BLaER1 (cell line): ENCODE measurements around the gene LAMTOR5.
"Not testable (repeated sequence)": the region's sequence is repeated elsewhere in the genome, so short reads cannot be mapped to it uniquely, and the experiment has no call there.

ENCODE experiments used
- H3K27ac ChIP-seq: shearing (Covaris generic); formaldehyde crosslinking; 2 replicates; pipeline ENCODE4 v1.8.1; 2022
- H3K27me3 ChIP-seq: shearing (Covaris generic); formaldehyde crosslinking; 2 replicates; pipeline ENCODE4 v1.8.1; 2022
- H3K36me3 ChIP-seq: shearing (Covaris generic); formaldehyde crosslinking; 2 replicates; pipeline ENCODE4 v1.8.1; 2022
- H3K4me1 ChIP-seq: shearing (Covaris generic); formaldehyde crosslinking; 2 replicates; pipeline ENCODE4 v1.8.1; 2022
- H3K4me2 ChIP-seq: shearing (Covaris generic); formaldehyde crosslinking; 2 replicates; pipeline ENCODE4 v1.8.1; 2022
- H3K4me3 ChIP-seq: shearing (Covaris generic); formaldehyde crosslinking; 2 replicates; pipeline ENCODE4 v1.8.1; 2022
- H3K9ac ChIP-seq: shearing (Covaris generic); formaldehyde crosslinking; 2 replicates; pipeline ENCODE4 v1.8.1; 2022
- H3K9me3 ChIP-seq: shearing (Covaris generic); formaldehyde crosslinking; 2 replicates; pipeline ENCODE4 v1.8.1; 2022
- H4K20me1 ChIP-seq: shearing (Covaris generic); formaldehyde crosslinking; 2 replicates; pipeline ENCODE4 v1.8.1; 2022
- Cebpa-rat ChIP-seq: shearing (Covaris generic); IDR thresholded peaks from 2 replicates; pipeline ENCODE4 v1.8.1; 2022

Gene LAMTOR5

GRCh38 chr1:110412576-110412975 is 5.1 kb upstream of the LAMTOR5 start:
- no peaks in the 10 kb centered on the region for H3K9me3 ChIP-seq
- H3K4me1 ChIP-seq: peaks cover 12% of the 10 kb centered on the region
- no peak for TF ChIP-seq Cebpa-rat
- H3K4me3 ChIP-seq: no peak overlapping the region
- H3K36me3 ChIP-seq: no peaks in the 10 kb centered on the region
- 0 out of 2 replicates have a peak overlapping the region, but pooled peaks have one; percentile 20 for H3K9ac ChIP-seq
- H3K4me2 ChIP-seq: no peak overlapping the region
- H4K20me1 ChIP-seq: no peaks in the 10 kb centered on the region
- H3K27ac ChIP-seq: no peak overlapping the region
- H3K27me3 ChIP-seq: no peaks in the 10 kb centered on the region

- no peak for TF ChIP-seq Cebpa-rat
- Histone ChIP-seq H3K27ac (no peak overlapping the region), H3K27me3 (no peaks in the 10 kb centered on the region)
These were observed 3.8 kb upstream of the LAMTOR5 start for GRCh38 chr1:110411173-110411735.

GRCh38 chr1:110409316-110409715 is 1.8 kb upstream of the LAMTOR5 start:
- Histone ChIP-seq H3K27ac (no peak overlapping the region), H3K9me3 (no peaks in the 10 kb centered on the region), H3K36me3 (peaks cover 19% of the 10 kb centered on the region), H3K4me3 (no peak overlapping the region), H3K4me2 (no peak overlapping the region), H3K4me1 (peaks cover 21% of the 10 kb centered on the region), H4K20me1 (no peaks in the 10 kb centered on the region), H3K27me3 (no peaks in the 10 kb centered on the region), H3K9ac (no peak overlapping the region)
- TF ChIP-seq Cebpa-rat: no peak

More at GRCh38 chr1:110411173-110411735, 3.8 kb upstream of the LAMTOR5 start:
- no peak overlapping the region for H3K4me3 ChIP-seq
- no peaks in the 10 kb centered on the region for H3K9me3 ChIP-seq
- H3K9ac ChIP-seq: 0 out of 2 replicates have a peak overlapping the region, but pooled peaks have one; percentile 20
- H3K36me3 ChIP-seq: no peaks in the 10 kb centered on the region
- H3K4me2 ChIP-seq: no peak overlapping the region
- peaks cover 16% of the 10 kb centered on the region for H3K4me1 ChIP-seq
- H4K20me1 ChIP-seq: no peaks in the 10 kb centered on the region

- no peaks in the 10 kb centered on the region for H4K20me1 ChIP-seq
- TF ChIP-seq Cebpa-rat: no peak
- peaks cover 21% of the 10 kb centered on the region for H3K4me1 ChIP-seq
- no peak overlapping the region for H3K27ac ChIP-seq
- H3K9me3 ChIP-seq: no peaks in the 10 kb centered on the region
- peak overlapping the region; percentile 93; the same call in 1 of the 2 replicates for H3K9ac ChIP-seq
- peak overlapping the region; percentile 86 for H3K4me3 ChIP-seq
- H3K36me3 ChIP-seq: peaks cover 27% of the 10 kb centered on the region
- H3K4me2 ChIP-seq: peak overlapping the region; percentile 91
- no peaks in the 10 kb centered on the region for H3K27me3 ChIP-seq
These were observed 994 bp upstream of the LAMTOR5 start for GRCh38 chr1:110408488-110408887.

- H3K27ac ChIP-seq: 0 out of 2 replicates have a peak overlapping the region, but pooled peaks have one; percentile 84
These were observed 1.1 kb downstream of the LAMTOR5 start for GRCh38 chr1:110406407-110406806.

GRCh38 chr1:110404401-110404800 is 3.1 kb downstream of the LAMTOR5 start:
- H3K27me3 ChIP-seq: no peaks in the 10 kb centered on the region
- peaks cover 21% of the 10 kb centered on the region for H3K4me1 ChIP-seq
- no peaks in the 10 kb centered on the region for H3K9me3 ChIP-seq
- peaks cover 68% of the 10 kb centered on the region for H3K36me3 ChIP-seq
- no peak overlapping the region for H3K4me3 ChIP-seq
- no peak overlapping the region for H3K9ac ChIP-seq
- TF ChIP-seq Cebpa-rat: no peak
- H4K20me1 ChIP-seq: no peaks in the 10 kb centered on the region
- no peak overlapping the region for H3K27ac ChIP-seq
- no peak overlapping the region for H3K4me2 ChIP-seq

More at GRCh38 chr1:110406407-110406806, 1.1 kb downstream of the LAMTOR5 start:
- Histone ChIP-seq H3K4me1 (peaks cover 21% of the 10 kb centered on the region), H3K9ac (peak overlapping the region; percentile 93), H3K36me3 (peaks cover 48% of the 10 kb centered on the region), H3K4me3 (peak overlapping the region; percentile 86), H3K4me2 (peak overlapping the region; percentile 71)
- not testable (repeated sequence) for H3K9me3 ChIP-seq, H3K27me3 ChIP-seq, H4K20me1 ChIP-seq

- Histone ChIP-seq H3K27ac (no peak overlapping the region), H3K4me2 (no peak overlapping the region), H3K36me3 (peaks cover 74% of the 10 kb centered on the region), H3K4me1 (peaks cover 19% of the 10 kb centered on the region), H4K20me1 (no peaks in the 10 kb centered on the region), H3K27me3 (no peaks in the 10 kb centered on the region), H3K9ac (no peak overlapping the region), H3K4me3 (no peak overlapping the region), H3K9me3 (no peaks in the 10 kb centered on the region)
- no peak for TF ChIP-seq Cebpa-rat
These were observed 3.7 kb downstream of the LAMTOR5 start for GRCh38 chr1:110403805-110404204.

GRCh38 chr1:110396259-110396958 is 11.1 kb downstream of the LAMTOR5 start:
- peaks cover 80% of the 10 kb centered on the region for H3K36me3 ChIP-seq
- H3K27ac ChIP-seq: not testable (repeated sequence)

GRCh38 chr1:110394493-110394820 is 13.0 kb downstream of the LAMTOR5 start:
- Histone ChIP-seq H4K20me1 (no peaks in the 10 kb centered on the region), H3K4me1 (0 out of 2 replicates have a peak, but pooled peaks cover 5% of the 10 kb centered on the region), H3K36me3 (peaks cover 60% of the 10 kb centered on the region), H3K4me3 (no peak overlapping the region), H3K9ac (no peak overlapping the region), H3K4me2 (no peak overlapping the region), H3K9me3 (peaks cover 16% of the 10 kb centered on the region), H3K27ac (no peak overlapping the region), H3K27me3 (no peaks in the 10 kb centered on the region)
- no peak for TF ChIP-seq Cebpa-rat

More at GRCh38 chr1:110396259-110396958, 11.1 kb downstream of the LAMTOR5 start:
- H3K9ac ChIP-seq, H3K27me3 ChIP-seq, H4K20me1 ChIP-seq, H3K4me3 ChIP-seq, H3K4me2 ChIP-seq, H3K4me1 ChIP-seq: not testable (repeated sequence)
- peaks cover 16% of the 10 kb centered on the region for H3K9me3 ChIP-seq

GRCh38 chr1:110393691-110394492 is 13.6 kb downstream of the LAMTOR5 start:
- H3K36me3 ChIP-seq: peaks cover 55% of the 10 kb centered on the region
- no peak for TF ChIP-seq Cebpa-rat

More at GRCh38 chr1:110393691-110394492, 13.6 kb downstream of the LAMTOR5 start:
- Histone ChIP-seq H3K27ac (no peak overlapping the region), H3K9ac (no peak overlapping the region), H4K20me1 (no peaks in the 10 kb centered on the region), H3K4me3 (no peak overlapping the region), H3K27me3 (no peaks in the 10 kb centered on the region), H3K9me3 (peaks cover 16% of the 10 kb centered on the region), H3K4me2 (no peak overlapping the region), H3K4me1 (0 out of 2 replicates have a peak, but pooled peaks cover 5% of the 10 kb centered on the region)
